ENCODE data around the gene IBTK.
"Not testable (repeated sequence)": the region's sequence is repeated elsewhere in the genome, so short reads cannot be mapped to it uniquely, and the experiment has no call there.

IBTK gene

GRCh38 chr6:82246802-82247504 is 591 bp downstream of the IBTK start:
- peak; percentile 71 for DNase-seq

- DNase-seq, result no peak
Measured at GRCh38 chr6:82246370-82246769, 1.2 kb downstream of the IBTK start.

GRCh38 chr6:82245376-82245775 is 2.2 kb downstream of the IBTK start:
- no peak for DNase-seq

GRCh38 chr6:82243884-82244283 is 3.7 kb downstream of the IBTK start:
- no peak for DNase-seq

GRCh38 chr6:82240186-82240585 is 7.4 kb downstream of the IBTK start:
- DNase-seq, result no peak

GRCh38 chr6:82239597-82239996 is 7.9 kb downstream of the IBTK start:
- DNase-seq, result no peak

GRCh38 chr6:82237013-82237412 is 10.5 kb downstream of the IBTK start:
- peak; percentile 21 for DNase-seq

- no peak for DNase-seq
Measured at GRCh38 chr6:82227770-82228169, 19.8 kb downstream of the IBTK start.

DNA sequence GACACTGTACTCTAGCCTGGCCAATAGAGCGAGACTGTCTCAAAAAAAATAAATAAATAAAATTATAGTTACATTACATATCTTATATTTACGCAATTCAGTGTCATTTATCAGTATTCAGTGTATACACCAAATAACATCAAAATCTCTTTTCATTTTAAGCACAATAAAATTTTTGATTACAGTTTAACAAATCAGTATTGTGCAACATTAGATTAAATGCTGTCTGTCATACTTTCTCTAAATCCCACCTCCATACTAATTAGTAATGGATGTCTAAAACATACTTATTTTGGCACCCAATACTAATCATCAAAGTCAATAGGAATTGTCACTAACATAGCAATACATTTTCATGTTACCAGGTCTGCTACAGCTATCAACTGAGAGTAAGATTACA is 27.4 kb downstream of the IBTK start:
- DNase-seq, result no peak

DNA sequence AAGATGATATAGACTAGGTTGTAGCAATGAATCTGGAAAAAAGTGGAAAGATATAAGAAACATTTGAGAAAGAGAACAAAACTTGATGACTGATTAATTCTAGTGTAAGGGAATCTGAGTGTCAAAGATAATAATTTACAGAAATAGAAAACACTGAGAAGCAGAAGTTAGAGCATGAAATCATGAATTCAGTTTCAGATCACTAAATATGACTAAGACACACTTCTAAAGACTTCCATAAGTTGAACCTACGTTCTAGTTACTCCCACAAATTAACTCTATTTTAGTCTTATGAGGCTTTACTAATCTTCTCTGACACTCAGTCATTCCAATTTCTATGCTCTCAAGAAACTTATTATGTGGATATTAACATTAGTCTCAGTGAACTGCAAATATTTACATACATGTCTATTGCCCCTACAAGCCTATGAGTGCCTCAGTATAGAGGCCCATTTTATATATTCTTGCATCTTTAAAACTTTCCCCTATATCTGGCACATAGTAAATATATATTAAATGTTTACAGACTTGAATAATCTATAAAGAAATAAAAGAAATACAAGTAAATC is 30.4 kb downstream of the IBTK start:
- DNase-seq, result no peak

DNA sequence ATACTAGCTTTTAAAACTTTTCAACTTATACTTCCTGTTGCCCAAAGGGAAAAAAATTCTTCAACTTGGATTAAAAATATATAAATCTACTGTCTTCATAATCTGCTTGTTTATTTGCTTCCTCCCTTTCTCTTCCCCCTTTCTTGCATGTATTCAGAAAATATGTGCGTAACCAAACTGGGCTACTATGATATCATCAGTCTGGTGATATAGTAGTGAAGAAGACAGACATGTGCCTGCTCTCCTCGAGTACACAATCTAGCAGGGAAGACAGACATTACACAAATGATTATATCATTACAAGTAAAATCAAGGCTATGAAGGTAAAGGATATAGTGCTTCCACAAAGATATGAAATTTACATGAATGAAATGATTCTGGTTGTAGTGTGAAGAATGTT is 31.0 kb downstream of the IBTK start:
- DNase-seq, result no peak

DNA sequence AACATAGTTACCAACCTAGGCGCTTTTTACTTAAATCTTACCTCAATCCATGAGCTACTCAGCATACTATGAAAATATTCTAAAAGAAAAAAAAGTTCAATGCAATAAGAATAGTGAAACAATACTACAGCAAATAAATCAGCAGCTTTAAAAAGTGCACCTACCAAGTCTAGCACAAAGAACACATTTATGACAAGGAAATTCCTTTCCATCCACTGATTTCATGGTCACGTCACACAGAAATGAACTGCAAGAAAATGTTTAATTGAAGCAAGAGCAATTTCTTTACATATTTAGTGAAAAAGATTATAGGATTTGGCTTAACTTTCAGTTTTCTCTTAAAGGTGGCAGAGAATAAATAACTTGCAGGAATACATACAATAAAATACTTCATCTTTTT is 36.2 kb downstream of the IBTK start:
- no peak for DNase-seq

- DNase-seq, result no peak
Measured at GRCh38 chr6:82208913-82209312, 38.6 kb downstream of the IBTK start.

- DNase-seq, result peak; percentile 50
Measured at GRCh38 chr6:82205930-82206392, 41.6 kb downstream of the IBTK start.

DNA sequence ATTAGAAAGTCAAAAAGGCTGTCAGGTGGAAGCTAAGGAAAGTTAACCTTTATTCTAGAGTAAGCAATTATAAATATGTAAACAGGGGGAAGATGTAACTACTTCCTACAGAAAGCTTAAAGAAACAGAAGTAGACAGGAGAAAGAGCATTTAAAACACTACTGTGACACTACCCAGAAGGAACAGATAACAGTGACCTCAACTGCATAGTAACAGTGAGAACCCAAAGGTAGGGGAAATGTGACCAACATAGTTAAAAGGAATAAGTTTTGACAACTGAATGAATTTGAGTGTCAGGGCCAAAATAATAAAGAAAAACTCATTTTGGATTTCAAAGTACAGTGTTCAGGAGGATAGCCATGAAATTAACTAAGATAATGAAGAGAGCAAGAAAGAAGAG is 43.5 kb downstream of the IBTK start:
- no peak for DNase-seq

- no peak for DNase-seq
Measured at GRCh38 chr6:82197784-82198183, 49.8 kb downstream of the IBTK start.

GRCh38 chr6:82197245-82197644 is 50.3 kb downstream of the IBTK start:
- not testable (repeated sequence) for DNase-seq

- DNase-seq, result no peak
Measured at GRCh38 chr6:82196161-82196560, 51.4 kb downstream of the IBTK start.

DNA sequence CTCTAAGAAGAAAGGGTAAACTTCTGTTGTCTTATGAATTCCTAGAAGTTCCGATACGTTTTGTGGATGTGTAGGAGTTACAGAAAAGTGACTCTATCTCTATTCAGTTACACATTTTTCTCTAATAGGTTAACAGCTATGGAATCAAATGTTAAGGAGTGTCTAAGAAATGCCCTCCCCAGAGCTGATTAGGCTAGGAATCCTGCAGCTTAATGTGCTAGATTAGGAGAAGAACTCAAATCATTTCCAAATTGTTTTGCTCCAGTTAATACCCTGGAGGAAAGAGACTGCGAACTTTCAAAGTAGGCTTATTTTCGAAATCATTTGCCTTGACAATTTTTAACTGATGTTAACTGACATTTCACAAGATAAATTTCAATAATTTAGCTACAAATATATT is 51.9 kb downstream of the IBTK start:
- DNase-seq, result no peak

GRCh38 chr6:82185948-82186535 is 61.5 kb downstream of the IBTK start:
- no peak for DNase-seq

GRCh38 chr6:82183642-82184282 is 63.8 kb downstream of the IBTK start:
- no peak for DNase-seq

DNA sequence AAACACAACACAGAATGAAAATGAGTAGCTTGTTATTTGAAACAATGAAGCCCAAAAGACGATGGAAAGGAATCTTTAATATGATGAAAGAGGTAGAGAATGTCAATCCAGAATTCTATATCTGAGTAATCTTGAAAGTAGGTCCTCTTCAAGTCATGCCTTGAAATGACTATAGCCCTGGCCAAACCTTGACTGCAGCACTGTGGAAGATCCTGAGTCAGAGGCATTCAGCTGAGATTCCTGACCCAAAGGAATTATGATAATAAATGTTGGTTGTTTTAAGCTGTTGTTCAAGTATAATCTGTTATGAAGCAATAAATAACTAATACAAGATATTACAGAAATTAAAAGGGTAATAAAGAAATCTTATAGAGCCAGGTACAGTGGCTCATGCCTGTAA is 64.8 kb downstream of the IBTK start:
- DNase-seq, result peak; percentile 70

- DNase-seq, result no peak
Measured at GRCh38 chr6:82179415-82179814, 68.1 kb downstream of the IBTK start.

DNA sequence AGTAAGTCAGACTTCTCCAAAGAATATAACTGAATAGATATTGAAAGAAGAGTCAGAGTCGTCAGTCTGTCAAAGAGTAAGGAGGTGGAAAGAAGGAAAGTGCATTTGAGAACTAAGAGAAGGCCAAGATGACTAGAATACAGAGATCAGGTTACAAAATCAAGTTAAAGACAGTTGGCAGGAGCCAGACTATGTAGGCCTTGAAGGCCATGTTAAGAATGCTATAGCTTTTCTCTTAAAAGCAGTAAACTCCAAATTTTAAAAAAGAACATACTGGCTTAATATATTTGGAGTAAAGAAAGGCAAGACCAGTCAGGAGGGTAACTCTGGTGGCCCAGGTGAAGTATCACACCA is 68.8 kb downstream of the IBTK start:
- no peak for DNase-seq

Measured in fibroblast of skin of scalp (primary cell).